SK-N-SH treated with all-trans-retinoic acid at 6 μM for 48 hours (cell line): ENCODE data around the gene ARHGAP25.

Experiments
- ATAC-seq: fragments of 200-7000 bp; cut with Tn5 transposase; 3 replicates; pipeline ENCODE4 v1.9.1; 2020; ENCODE audit warnings: mild to moderate bottlenecking, moderate library complexity
- ARNTL ChIP-seq: fragments of 450-650 bp; formaldehyde crosslinking; IDR thresholded peaks from 2 replicates; pipeline ENCODE4 v1.5.0; 2020; ENCODE audit warnings: low read depth, mild to moderate bottlenecking, moderate library complexity, borderline replicate concordance
- BACH2 ChIP-seq: fragments of 250-450 bp; sonication (Bioruptor Pico); IDR thresholded peaks from 2 replicates; pipeline ENCODE4 v1.9.0; 2021; ENCODE audit warnings: mild to moderate bottlenecking, borderline replicate concordance
- CREB5 ChIP-seq: fragments of 250-450 bp; sonication (Bioruptor Pico); IDR thresholded peaks from 2 replicates; pipeline ENCODE4 v1.5.1; 2020; ENCODE audit warnings: low read depth, mild to moderate bottlenecking, moderate library complexity
- CSDC2 ChIP-seq: fragments of 250-450 bp; sonication (Bioruptor Pico); IDR thresholded peaks from 2 replicates; pipeline ENCODE4 v1.5.0; 2020; ENCODE audit warnings: mild to moderate bottlenecking, moderate library complexity
- CSRNP3 ChIP-seq: fragments of 250-450 bp; sonication (Bioruptor Pico); IDR thresholded peaks from 2 replicates; pipeline ENCODE4 v1.5.1; 2021; ENCODE audit warnings: mild to moderate bottlenecking, moderate library complexity
- ESRRG ChIP-seq: fragments of 250-450 bp; sonication (Bioruptor Pico); IDR thresholded peaks from 2 replicates; pipeline ENCODE4 v1.6.1; 2021; ENCODE audit warnings: mild to moderate bottlenecking
- GLIS3 ChIP-seq: fragments of 250-450 bp; sonication (Bioruptor Pico); IDR thresholded peaks from 2 replicates; pipeline ENCODE4 v1.5.0; 2020; ENCODE audit warnings: mild to moderate bottlenecking, moderate library complexity
- ISL1 ChIP-seq: fragments of 250-450 bp; sonication (Bioruptor Pico); IDR thresholded peaks from 2 replicates; pipeline ENCODE4 v2.1.2; 2022; ENCODE audit warnings: mild to moderate bottlenecking, moderate library complexity
- OSR1 ChIP-seq: fragments of 250-450 bp; sonication (Bioruptor Pico); IDR thresholded peaks from 2 replicates; pipeline ENCODE4 v1.8.0; 2022; ENCODE audit warnings: moderate library complexity, mild to moderate bottlenecking, inconsistent platforms
- PATZ1 ChIP-seq: fragments of 250-450 bp; sonication (Bioruptor Pico); IDR thresholded peaks from 2 replicates; pipeline ENCODE4 v1.8.0; 2020; ENCODE audit warnings: mild to moderate bottlenecking, moderate library complexity, borderline replicate concordance
- POU6F1 ChIP-seq: fragments of 250-450 bp; sonication (Bioruptor Pico); IDR thresholded peaks from 2 replicates; pipeline ENCODE4 v1.8.0; 2021; ENCODE audit warnings: low read depth, mild to moderate bottlenecking, moderate library complexity, borderline replicate concordance
- PPARA ChIP-seq: fragments of 250-450 bp; sonication (Bioruptor Pico); IDR thresholded peaks from 2 replicates; pipeline ENCODE4 v1.5.0; 2020; ENCODE audit warnings: mild to moderate bottlenecking, borderline replicate concordance
- RARB ChIP-seq: fragments of 250-450 bp; sonication (Bioruptor Pico); IDR thresholded peaks from 2 replicates; pipeline ENCODE4 v1.8.0; 2021; ENCODE audit warnings: mild to moderate bottlenecking, moderate library complexity
- SNAI2 ChIP-seq: fragments of 250-450 bp; sonication (Bioruptor Pico); IDR thresholded peaks from 2 replicates; pipeline ENCODE4 v1.5.0; 2020; ENCODE audit warnings: mild to moderate bottlenecking, moderate library complexity
- TCF4 ChIP-seq: fragments of 250-450 bp; sonication (Bioruptor Pico); IDR thresholded peaks from 2 replicates; pipeline ENCODE4 v1.8.0; 2021; ENCODE audit warnings: mild to moderate bottlenecking, moderate library complexity, borderline replicate concordance
- TOX ChIP-seq: fragments of 250-450 bp; sonication (Bioruptor Pico); IDR thresholded peaks from 2 replicates; pipeline ENCODE4 v1.8.0; 2021; ENCODE audit warnings: mild to moderate bottlenecking, moderate library complexity, borderline replicate concordance
- ZC3H10 ChIP-seq: fragments of 250-450 bp; sonication (Bioruptor Pico); IDR thresholded peaks from 2 replicates; pipeline ENCODE4 v1.5.1; 2021; ENCODE audit warnings: mild to moderate bottlenecking, moderate library complexity
- ZFP3 ChIP-seq: fragments of 250-450 bp; sonication (Bioruptor Pico); IDR thresholded peaks from 2 replicates; pipeline ENCODE4 v1.5.0; 2020; ENCODE audit warnings: mild to moderate bottlenecking, moderate library complexity
- ZFP30 ChIP-seq: fragments of 450-650 bp; formaldehyde crosslinking; IDR thresholded peaks from 2 replicates; pipeline ENCODE4 v1.5.0; 2022; ENCODE audit warnings: mild to moderate bottlenecking, moderate library complexity
- ZNF70 ChIP-seq: fragments of 450-650 bp; formaldehyde crosslinking; IDR thresholded peaks from 2 replicates; pipeline ENCODE4 v1.5.0; 2020; ENCODE audit warnings: mild to moderate bottlenecking, moderate library complexity
- ZNF8 ChIP-seq: fragments of 450-650 bp; formaldehyde crosslinking; IDR thresholded peaks from 2 replicates; pipeline ENCODE4 v1.5.0; 2020; ENCODE audit warnings: mild to moderate bottlenecking, moderate library complexity

Gene ARHGAP25

GRCh38 chr2:68698567-68699377 lies 35.8 kb upstream of the ARHGAP25 start:
- no peak for ATAC-seq
- TF ChIP-seq ZFP30 (CRISPR knock-in tag) (no peak), CSRNP3 (CRISPR knock-in tag) (no peak), OSR1 (no peak), ARNTL (CRISPR knock-in tag) (no peak), ISL1 (CRISPR knock-in tag) (no peak), ZNF70 (no peak), GLIS3 (no peak), ZFP3 (CRISPR knock-in tag) (no peak), TOX (CRISPR knock-in tag) (no peak), ZNF8 (no peak), PPARA (CRISPR knock-in tag) (no peak), CSDC2 (CRISPR knock-in tag) (no peak), POU6F1 (CRISPR knock-in tag) (no peak)
- TF ChIP-seq, all 23 proteins: peak for 0

GRCh38 chr2:68700560-68700959 lies 34.1 kb upstream of the ARHGAP25 start:
- ATAC-seq = no peak
- no peak for TF ChIP-seq POU6F1 (CRISPR knock-in tag)
- no peak for TF ChIP-seq RARB
- no peak for TF ChIP-seq OSR1
- no peak for TF ChIP-seq ARNTL (CRISPR knock-in tag)

GRCh38 chr2:68706637-68707036 lies 28.0 kb upstream of the ARHGAP25 start:
- TF ChIP-seq POU6F1 (CRISPR knock-in tag) (no peak), ZC3H10 (CRISPR knock-in tag) (no peak), CREB5 (CRISPR knock-in tag) (no peak), CSRNP3 (CRISPR knock-in tag) (no peak), ZFP3 (CRISPR knock-in tag) (no peak), ARNTL (CRISPR knock-in tag) (no peak), OSR1 (no peak), TCF4 (no peak), PATZ1 (no peak), ESRRG (no peak), SNAI2 (no peak), ZNF8 (no peak), ZFP30 (CRISPR knock-in tag) (no peak), CSDC2 (CRISPR knock-in tag) (no peak), GLIS3 (no peak), ISL1 (CRISPR knock-in tag) (no peak), BACH2 (CRISPR knock-in tag) (no peak), TOX (CRISPR knock-in tag) (no peak), ZNF70 (no peak)
- ATAC-seq = no peak
